Dendritic cell treated with granulocyte-macrophage colony-stimulating factor and Interleukin-4, amounts not matched to agents 40 ng/mL and 50 ng/mL, for 4 days (primary cell): Measurements from ENCODE around the gene DNMBP.
A peak's percentile ranks its signal among the peaks of the same experiment; 100 is the strongest.
"Not testable (repeated sequence)": the region's sequence is repeated elsewhere in the genome, so short reads cannot be mapped to it uniquely, and the experiment has no call there.

ENCODE experiments used
- H3K27ac Mint-ChIP-seq: one replicate; pipeline ENCODE4 v1.8.0; 2022; ENCODE audit warnings: mild to moderate bottlenecking, mixed read lengths
- H3K27me3 Mint-ChIP-seq: one replicate; pipeline ENCODE4 v1.8.0; 2022; ENCODE audit warnings: mild to moderate bottlenecking, mixed read lengths
- H3K36me3 Mint-ChIP-seq: one replicate; pipeline ENCODE4 v1.8.0; 2022; ENCODE audit warnings: low read depth, mixed read lengths
- H3K4me1 Mint-ChIP-seq: one replicate; pipeline ENCODE4 v1.8.0; 2022; ENCODE audit warnings: low read depth, mixed read lengths
- H3K4me3 Mint-ChIP-seq: one replicate; pipeline ENCODE4 v1.8.0; 2022; ENCODE audit warnings: mild to moderate bottlenecking, moderate library complexity, mixed read lengths
- H3K9me3 Mint-ChIP-seq: one replicate; pipeline ENCODE4 v1.8.0; 2022; ENCODE audit warnings: mixed read lengths
- intact Hi-C: fragments of 100-400 bp; cut with micrococcal nuclease; formaldehyde crosslinking; loops from one replicate; pipeline ENCODE4 v1.15.0; 2022

Gene DNMBP

GRCh38 chr10:99941942-99942820 lies 67.6 kb downstream of the DNMBP start:
- no peak overlapping the region for H3K4me3 Mint-ChIP-seq
- intact Hi-C loops: no loop called here
- peaks cover 20% of the 10 kb centered on the region for H3K36me3 Mint-ChIP-seq
- no peaks in the 10 kb centered on the region for H3K4me1 Mint-ChIP-seq
- no peaks in the 10 kb centered on the region for H3K27me3 Mint-ChIP-seq
- H3K9me3 Mint-ChIP-seq: peaks cover 9% of the 10 kb centered on the region
- H3K27ac Mint-ChIP-seq: no peak overlapping the region

- Mint-ChIP-seq H3K27ac (no peak overlapping the region), H3K27me3 (no peaks in the 10 kb centered on the region), H3K9me3 (peaks cover 9% of the 10 kb centered on the region), H3K4me1 (peaks cover 6% of the 10 kb centered on the region), H3K4me3 (no peak overlapping the region), H3K36me3 (peaks cover 20% of the 10 kb centered on the region)
- intact Hi-C loops: no loop called here
Observed at GRCh38 chr10:99938563-99938962, 71.2 kb downstream of the DNMBP start.

- intact Hi-C loops: no loop called here
- Mint-ChIP-seq H3K9me3 (peaks cover 9% of the 10 kb centered on the region), H3K4me3 (no peak overlapping the region), H3K4me1 (peaks cover 6% of the 10 kb centered on the region), H3K27ac (peak overlapping the region; percentile 7), H3K36me3 (peaks cover 20% of the 10 kb centered on the region), H3K27me3 (no peaks in the 10 kb centered on the region)
Observed at GRCh38 chr10:99937630-99938029, 72.1 kb downstream of the DNMBP start.

- H3K27ac Mint-ChIP-seq, H3K27me3 Mint-ChIP-seq, H3K9me3 Mint-ChIP-seq, H3K36me3 Mint-ChIP-seq, intact Hi-C loops: not testable (repeated sequence)
- peaks cover 54% of the 10 kb centered on the region for H3K4me1 Mint-ChIP-seq
- H3K4me3 Mint-ChIP-seq: peak overlapping the region; percentile 10
Observed at GRCh38 chr10:99932203-99932957, 77.4 kb downstream of the DNMBP start.

- Mint-ChIP-seq H3K4me3 (no peak overlapping the region), H3K9me3 (no peaks in the 10 kb centered on the region), H3K4me1 (peaks cover 61% of the 10 kb centered on the region), H3K36me3 (no peaks in the 10 kb centered on the region), H3K27ac (peak overlapping the region; percentile 37), H3K27me3 (no peaks in the 10 kb centered on the region)
- intact Hi-C loops: no loop called here
Observed at GRCh38 chr10:99930731-99931550, 78.8 kb downstream of the DNMBP start.

- H3K4me3 Mint-ChIP-seq: no peak overlapping the region
- intact Hi-C loops: no loop called here
- peaks cover 57% of the 10 kb centered on the region for H3K4me1 Mint-ChIP-seq
- H3K27me3 Mint-ChIP-seq: no peaks in the 10 kb centered on the region
- no peaks in the 10 kb centered on the region for H3K36me3 Mint-ChIP-seq
- H3K9me3 Mint-ChIP-seq: no peaks in the 10 kb centered on the region
- no peak overlapping the region for H3K27ac Mint-ChIP-seq
Observed at GRCh38 chr10:99929360-99929759, 80.4 kb downstream of the DNMBP start.

GRCh38 chr10:99927721-99928280 lies 81.9 kb downstream of the DNMBP start:
- H3K27me3 Mint-ChIP-seq: no peaks in the 10 kb centered on the region
- no peaks in the 10 kb centered on the region for H3K9me3 Mint-ChIP-seq
- no peaks in the 10 kb centered on the region for H3K36me3 Mint-ChIP-seq
- H3K4me3 Mint-ChIP-seq: peak overlapping the region; percentile 2
- H3K27ac Mint-ChIP-seq: peak overlapping the region; percentile 65
- H3K4me1 Mint-ChIP-seq: peaks cover 57% of the 10 kb centered on the region
- intact Hi-C loops: no loop called here

- intact Hi-C loops: no loop called here
- Mint-ChIP-seq H3K9me3 (no peaks in the 10 kb centered on the region), H3K4me1 (peaks cover 58% of the 10 kb centered on the region), H3K27me3 (no peaks in the 10 kb centered on the region), H3K4me3 (peak overlapping the region; percentile 2), H3K27ac (peak overlapping the region; percentile 65), H3K36me3 (no peaks in the 10 kb centered on the region)
Observed at GRCh38 chr10:99926925-99927720, 82.6 kb downstream of the DNMBP start.

GRCh38 chr10:99924451-99925255 lies 85.1 kb downstream of the DNMBP start:
- Mint-ChIP-seq H3K27ac (no peak overlapping the region), H3K4me1 (peaks cover 45% of the 10 kb centered on the region), H3K9me3 (no peaks in the 10 kb centered on the region), H3K36me3 (peaks cover 8% of the 10 kb centered on the region), H3K27me3 (no peaks in the 10 kb centered on the region), H3K4me3 (no peak overlapping the region)
- intact Hi-C loops: no loop called here

- Mint-ChIP-seq H3K4me3 (no peak overlapping the region), H3K9me3 (no peaks in the 10 kb centered on the region), H3K27me3 (no peaks in the 10 kb centered on the region), H3K27ac (no peak overlapping the region), H3K4me1 (peaks cover 20% of the 10 kb centered on the region), H3K36me3 (peaks cover 8% of the 10 kb centered on the region)
- intact Hi-C loops: no loop called here
Observed at GRCh38 chr10:99921948-99922347, 87.8 kb downstream of the DNMBP start.

- no peaks in the 10 kb centered on the region for H3K27me3 Mint-ChIP-seq
- no peak overlapping the region for H3K27ac Mint-ChIP-seq
- H3K4me3 Mint-ChIP-seq: no peak overlapping the region
- H3K36me3 Mint-ChIP-seq: peaks cover 8% of the 10 kb centered on the region
- peaks cover 16% of the 10 kb centered on the region for H3K4me1 Mint-ChIP-seq
- intact Hi-C loops: no loop called here
- no peaks in the 10 kb centered on the region for H3K9me3 Mint-ChIP-seq
Observed at GRCh38 chr10:99920901-99921300, 88.8 kb downstream of the DNMBP start.

- Mint-ChIP-seq H3K9me3 (no peaks in the 10 kb centered on the region), H3K36me3 (peaks cover 8% of the 10 kb centered on the region), H3K27me3 (no peaks in the 10 kb centered on the region), H3K4me1 (peaks cover 16% of the 10 kb centered on the region), H3K4me3 (no peak overlapping the region), H3K27ac (no peak overlapping the region)
- intact Hi-C loops: no loop called here
Observed at GRCh38 chr10:99920486-99920885, 89.3 kb downstream of the DNMBP start.
